SKM-1 (cell line): Measurements from ENCODE around the gene ISYNA1.

Source experiments
- DNase-seq: peaks from one replicate; lab custom pipeline; 2025; ENCODE audit not compliant: unreplicated experiment; lab: John Stamatoyannopoulos, UW

The ISYNA1 gene

GRCh38 chr19:18445262-18445948 is 7.5 kb upstream of the ISYNA1 start:
- no peak for DNase-seq

- DNase-seq: no peak
These were observed 6.6 kb upstream of the ISYNA1 start for GRCh38 chr19:18444513-18444912.

- DNase-seq: no peak
These were observed 5.9 kb upstream of the ISYNA1 start for GRCh38 chr19:18443831-18444230.

GRCh38 chr19:18443406-18443805 is 5.5 kb upstream of the ISYNA1 start:
- DNase-seq: no peak

- DNase-seq: no peak
These were observed 5.0 kb upstream of the ISYNA1 start for GRCh38 chr19:18442941-18443340.

GRCh38 chr19:18441804-18442788 is 4.2 kb upstream of the ISYNA1 start:
- DNase-seq: no peak

- DNase-seq: no peak
These were observed 3.2 kb upstream of the ISYNA1 start for GRCh38 chr19:18440936-18441803.

- peak; percentile 33 for DNase-seq
These were observed 2.5 kb upstream of the ISYNA1 start for GRCh38 chr19:18440415-18440877.

- no peak for DNase-seq
These were observed 1.9 kb upstream of the ISYNA1 start for GRCh38 chr19:18439910-18440237.

- DNase-seq: no peak
These were observed 1.3 kb upstream of the ISYNA1 start for GRCh38 chr19:18439025-18439909.

- no peak for DNase-seq
These were observed 545 bp upstream of the ISYNA1 start for GRCh38 chr19:18438331-18439024.

GRCh38 chr19:18436671-18437490 is 1.1 kb downstream of the ISYNA1 start:
- DNase-seq: no peak

GRCh38 chr19:18435842-18436670 is 1.9 kb downstream of the ISYNA1 start:
- no peak for DNase-seq

- DNase-seq: no peak
These were observed 2.6 kb downstream of the ISYNA1 start for GRCh38 chr19:18435178-18435841.

- DNase-seq: no peak
These were observed 3.3 kb downstream of the ISYNA1 start for GRCh38 chr19:18434411-18435175.

GRCh38 chr19:18433735-18434398 is 4.1 kb downstream of the ISYNA1 start:
- no peak for DNase-seq
